A673 (cell line): ENCODE results near the gene LAMA4.
A peak's percentile ranks its signal among the peaks of the same experiment; 100 is the strongest.

Experiments used
- EZH2 ChIP-seq: fragments of 200-600 bp; sonication (generic); IDR thresholded peaks from 2 replicates; pipeline ENCODE4 v1.6.1; 2017; ENCODE audit warnings: borderline replicate concordance, low read depth, mild to moderate bottlenecking, mixed read lengths, antibody characterized with exemption, low read length; ENCODE audit not compliant: poor library complexity, severe bottlenecking
- TF ChIP-seq, protein P1 (sequence below): fragments of 300-800, 200-600 bp; sonication (generic); conservative IDR thresholded peaks from 2 replicates; pipeline ENCODE4 v1.5.1; 2017; ENCODE audit warnings: low read depth, mild to moderate bottlenecking, antibody characterized with exemption, low read length, moderate library complexity, mixed read lengths

DNA sequence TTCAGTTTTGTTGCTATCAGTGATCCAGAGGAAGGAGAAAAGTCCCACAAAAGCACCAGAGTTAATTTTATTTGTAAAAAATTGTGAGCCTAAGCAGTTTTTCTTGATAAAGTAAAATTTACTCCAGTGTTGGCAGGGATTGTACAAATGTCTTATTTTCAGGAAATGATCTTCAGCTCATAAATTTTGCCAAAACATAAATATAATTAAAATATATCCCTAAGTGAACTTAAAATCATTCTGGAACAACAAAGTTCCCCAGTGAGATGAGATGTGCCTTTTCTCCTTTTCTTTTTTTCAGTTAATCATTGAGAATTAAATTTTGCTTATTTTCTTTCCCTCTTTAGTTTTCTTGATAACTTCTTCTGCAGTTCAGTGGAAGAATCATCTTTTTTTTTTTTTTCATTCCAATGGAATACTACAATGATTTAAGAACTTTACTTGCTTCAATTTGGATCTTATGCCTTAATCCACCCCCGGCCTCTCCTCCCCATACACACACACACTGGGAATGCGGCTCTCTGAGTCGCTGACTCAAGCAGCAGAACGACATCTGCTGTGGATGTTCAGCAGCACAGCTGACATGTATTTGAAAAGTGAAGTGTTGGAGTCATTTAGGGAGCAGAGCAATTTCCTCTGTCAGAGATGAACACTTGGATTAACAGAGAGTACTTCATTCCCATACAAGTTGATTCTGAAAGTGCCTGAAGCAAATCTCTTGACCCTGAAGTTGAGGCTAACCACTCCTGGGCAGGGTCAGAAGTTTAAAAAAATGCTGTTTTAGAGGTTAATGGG lies 27.7 kb upstream of the LAMA4 start:
- TF ChIP-seq, protein P1, sequence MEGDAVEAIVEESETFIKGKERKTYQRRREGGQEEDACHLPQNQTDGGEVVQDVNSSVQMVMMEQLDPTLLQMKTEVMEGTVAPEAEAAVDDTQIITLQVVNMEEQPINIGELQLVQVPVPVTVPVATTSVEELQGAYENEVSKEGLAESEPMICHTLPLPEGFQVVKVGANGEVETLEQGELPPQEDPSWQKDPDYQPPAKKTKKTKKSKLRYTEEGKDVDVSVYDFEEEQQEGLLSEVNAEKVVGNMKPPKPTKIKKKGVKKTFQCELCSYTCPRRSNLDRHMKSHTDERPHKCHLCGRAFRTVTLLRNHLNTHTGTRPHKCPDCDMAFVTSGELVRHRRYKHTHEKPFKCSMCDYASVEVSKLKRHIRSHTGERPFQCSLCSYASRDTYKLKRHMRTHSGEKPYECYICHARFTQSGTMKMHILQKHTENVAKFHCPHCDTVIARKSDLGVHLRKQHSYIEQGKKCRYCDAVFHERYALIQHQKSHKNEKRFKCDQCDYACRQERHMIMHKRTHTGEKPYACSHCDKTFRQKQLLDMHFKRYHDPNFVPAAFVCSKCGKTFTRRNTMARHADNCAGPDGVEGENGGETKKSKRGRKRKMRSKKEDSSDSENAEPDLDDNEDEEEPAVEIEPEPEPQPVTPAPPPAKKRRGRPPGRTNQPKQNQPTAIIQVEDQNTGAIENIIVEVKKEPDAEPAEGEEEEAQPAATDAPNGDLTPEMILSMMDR = peak; percentile 42
- TF ChIP-seq EZH2 = no peak
